Epithelial cell of proximal tubule (primary cell): Measurements from ENCODE around the gene GDPD5. TPM values are rescaled to one million over a fixed set of nuclear protein-coding genes. Genes with fewer than 3 reads are reported as not detected.

Source experiments
- DNase-seq: peaks from one replicate; pipeline ENCODE4 v3.0.0-alpha.2; 2011; ENCODE audit warnings: low read depth
- H3K4me3 ChIP-seq: 2 replicates; pipeline ENCODE4 v1.5.1; 2011; ENCODE audit warnings: low read depth, mild to moderate bottlenecking, low read length
- total RNA-seq: library from RNA; depleted of rRNA; stranded (reverse); fragments of >200 nt; gene quantifications from 2 replicates; pipeline ENCODE4 v1.2.3, GENCODE V29; 2015
- TF ChIP-seq, protein P1 (sequence below): conservative IDR thresholded peaks from 2 replicates; pipeline ENCODE4 v1.5.1; 2012; ENCODE audit warnings: low read depth, mild to moderate bottlenecking, low read length

Gene GDPD5
- total RNA-seq, 1 donor from 2014 or later = 17.4 TPM

GRCh38 chr11:75471176-75471973, 54.4 kb downstream of the GDPD5 start:
- TF ChIP-seq, protein P1, sequence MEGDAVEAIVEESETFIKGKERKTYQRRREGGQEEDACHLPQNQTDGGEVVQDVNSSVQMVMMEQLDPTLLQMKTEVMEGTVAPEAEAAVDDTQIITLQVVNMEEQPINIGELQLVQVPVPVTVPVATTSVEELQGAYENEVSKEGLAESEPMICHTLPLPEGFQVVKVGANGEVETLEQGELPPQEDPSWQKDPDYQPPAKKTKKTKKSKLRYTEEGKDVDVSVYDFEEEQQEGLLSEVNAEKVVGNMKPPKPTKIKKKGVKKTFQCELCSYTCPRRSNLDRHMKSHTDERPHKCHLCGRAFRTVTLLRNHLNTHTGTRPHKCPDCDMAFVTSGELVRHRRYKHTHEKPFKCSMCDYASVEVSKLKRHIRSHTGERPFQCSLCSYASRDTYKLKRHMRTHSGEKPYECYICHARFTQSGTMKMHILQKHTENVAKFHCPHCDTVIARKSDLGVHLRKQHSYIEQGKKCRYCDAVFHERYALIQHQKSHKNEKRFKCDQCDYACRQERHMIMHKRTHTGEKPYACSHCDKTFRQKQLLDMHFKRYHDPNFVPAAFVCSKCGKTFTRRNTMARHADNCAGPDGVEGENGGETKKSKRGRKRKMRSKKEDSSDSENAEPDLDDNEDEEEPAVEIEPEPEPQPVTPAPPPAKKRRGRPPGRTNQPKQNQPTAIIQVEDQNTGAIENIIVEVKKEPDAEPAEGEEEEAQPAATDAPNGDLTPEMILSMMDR = no peak
- DNase-seq = no peak
- no peak overlapping the region for H3K4me3 ChIP-seq

DNA sequence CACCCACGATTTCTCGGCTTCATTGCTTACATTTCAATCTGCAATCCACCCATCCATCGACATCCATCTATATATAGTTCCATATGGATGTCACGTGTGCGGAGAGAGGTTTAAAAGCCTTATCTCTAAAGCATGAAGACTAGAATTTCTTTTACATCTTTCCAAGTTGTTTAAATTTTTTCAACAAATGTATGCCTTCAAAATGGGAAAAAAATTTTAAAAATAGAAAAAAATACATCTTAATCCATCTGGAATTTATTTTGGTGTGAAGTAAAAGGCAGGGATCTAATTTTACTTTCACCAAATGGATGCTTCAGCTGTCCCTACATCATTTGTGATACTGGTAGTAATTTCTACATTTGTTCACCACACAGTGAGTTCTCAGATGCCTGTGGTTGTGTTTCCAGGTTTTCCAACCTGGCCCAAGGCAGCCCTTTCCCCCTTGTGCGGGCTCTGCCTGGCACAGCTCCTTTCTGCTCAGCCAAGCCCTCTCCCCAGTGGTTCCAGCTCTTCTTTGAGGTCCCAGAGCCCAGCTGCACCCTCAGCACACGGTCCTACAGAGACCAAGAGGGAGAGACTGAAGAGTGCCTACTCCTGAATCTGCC, 55.2 kb downstream of the GDPD5 start:
- DNase-seq = no peak
- no peak overlapping the region for H3K4me3 ChIP-seq
- TF ChIP-seq, protein P1 = no peak

DNA sequence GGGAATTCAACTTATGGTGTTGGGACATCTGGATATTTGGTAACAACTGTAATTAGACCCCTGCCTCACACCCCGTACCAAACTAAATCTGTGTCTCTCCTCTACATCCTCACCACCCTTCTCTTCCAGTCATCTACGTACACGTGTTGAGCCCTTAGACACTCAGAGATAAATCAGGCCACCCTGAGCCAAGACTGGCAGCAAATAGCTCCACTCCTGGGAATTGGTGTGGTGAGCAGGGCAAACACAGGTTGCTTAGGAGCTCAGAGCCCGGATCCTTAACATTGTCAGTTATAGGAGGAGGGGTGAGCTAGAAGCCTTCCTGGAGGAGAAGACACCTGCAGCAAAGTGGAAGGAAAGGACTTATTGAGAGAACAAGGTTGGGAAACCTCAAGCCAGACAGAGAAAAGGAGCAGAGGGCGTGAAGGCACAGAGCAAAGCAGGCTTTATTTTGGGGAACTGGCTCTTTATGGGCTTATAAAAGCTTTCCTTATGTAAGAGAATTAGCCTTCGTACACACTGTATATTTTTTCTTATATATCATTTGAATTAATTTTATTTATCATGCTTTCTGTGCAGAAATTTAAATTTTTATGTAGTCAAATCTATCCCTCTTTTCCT, 55.8 kb downstream of the GDPD5 start:
- no peak overlapping the region for H3K4me3 ChIP-seq
- no peak for DNase-seq
- TF ChIP-seq, protein P1 = no peak

GRCh38 chr11:75468534-75469340, 57.0 kb downstream of the GDPD5 start:
- DNase-seq = no peak
- TF ChIP-seq, protein P1 = no peak
- H3K4me3 ChIP-seq = no peak overlapping the region

GRCh38 chr11:75467881-75468280, 57.9 kb downstream of the GDPD5 start:
- DNase-seq = no peak
- no peak overlapping the region for H3K4me3 ChIP-seq
- TF ChIP-seq, protein P1 = no peak

GRCh38 chr11:75467311-75467710, 58.4 kb downstream of the GDPD5 start:
- no peak for DNase-seq
- TF ChIP-seq, protein P1 = no peak
- no peak overlapping the region for H3K4me3 ChIP-seq
